Measurements from ENCODE around the gene LLGL1.
A peak's percentile ranks its signal among the peaks of the same experiment; 100 is the strongest.

Gene LLGL1

DNA sequence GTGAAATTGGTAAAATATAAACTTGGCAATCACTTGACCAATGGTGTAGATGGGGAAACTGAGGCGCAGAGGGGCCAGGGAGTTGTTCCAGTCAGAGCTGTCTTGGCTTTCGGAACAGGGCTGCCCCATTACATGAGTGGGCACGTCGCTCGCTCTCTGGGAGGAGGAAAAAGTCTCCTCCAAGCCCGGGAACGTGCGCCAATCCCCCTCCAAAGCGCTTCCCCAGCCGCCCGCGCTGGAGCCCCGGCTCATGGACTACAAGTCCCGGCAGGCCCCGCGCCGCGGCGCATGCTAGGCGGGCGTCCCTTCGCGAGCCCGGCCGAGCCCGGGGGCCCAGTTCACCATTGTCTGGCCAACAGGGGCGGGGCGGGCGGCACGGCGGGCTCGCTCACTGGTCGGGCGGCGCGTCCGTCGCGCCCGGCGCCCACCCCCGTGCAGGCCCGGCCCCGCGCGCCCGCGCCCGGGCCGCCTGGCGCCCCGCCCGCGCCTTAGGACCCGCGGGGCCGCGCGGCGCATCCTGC is at the start of gene LLGL1:
LLGL1 (plus strand) TSS at position 515 of the 521 bp plus-strand sequence. CDS start 48 bp downstream, outside the sequence.
- peak within 1 kb of the TSS; percentile 54 to 61 for H3K9ac ChIP-seq (ENCODE audit: low read depth in 1 of 2, low read length in 2 of 2)
- peaks cover 8 to 15% of the 10 kb centered on the region in 2 donors for H3K4me1 ChIP-seq (ENCODE audit: control insufficient read depth in 1 of 2, insufficient read depth in 2 of 2, low read length in 2 of 2)
- H3K27ac ChIP-seq (ENCODE audit: low read depth, low read length) = no peak within 1 kb of the TSS
- H3K36me3 ChIP-seq (ENCODE audit: control insufficient read depth in 1 of 2, insufficient read depth in 2 of 2, low read length in 2 of 2) = no peaks in the 10 kb centered on the region
- H3K27me3 ChIP-seq (ENCODE audit: control insufficient read depth in 1 of 2, insufficient read depth in 2 of 2, low read length in 2 of 2) = no peaks in the 10 kb centered on the region
- H3K4me3 ChIP-seq (ENCODE audit: low read depth in 1 of 2, low read length in 2 of 2) = peak within 1 kb of the TSS; percentile 86
- no peaks in the 10 kb centered on the region for H3K9me3 ChIP-seq (ENCODE audit: control insufficient read depth in 1 of 2, low read length in 2 of 2)

GRCh38 chr17:18176176-18176575 is 49.3 kb upstream of the LLGL1 start:
- Histone ChIP-seq H3K9me3 (ENCODE audit: control insufficient read depth in 1 of 2, low read length in 2 of 2) (no peaks in the 10 kb centered on the region), H3K27me3 (ENCODE audit: control insufficient read depth in 1 of 2, insufficient read depth in 2 of 2, low read length in 2 of 2) (no peaks in the 10 kb centered on the region), H3K4me3 (ENCODE audit: low read depth in 1 of 2, low read length in 2 of 2) (no peak overlapping the region), H3K27ac (ENCODE audit: low read depth, low read length) (no peak overlapping the region), H3K4me1 (ENCODE audit: control insufficient read depth in 1 of 2, insufficient read depth in 2 of 2, low read length in 2 of 2) (peaks cover 0 to 7% of the 10 kb centered on the region in 2 donors), H3K9ac (ENCODE audit: low read depth in 1 of 2, low read length in 2 of 2) (no peak overlapping the region), H3K36me3 (ENCODE audit: control insufficient read depth in 1 of 2, insufficient read depth in 2 of 2, low read length in 2 of 2) (no peaks in the 10 kb centered on the region)

DNA sequence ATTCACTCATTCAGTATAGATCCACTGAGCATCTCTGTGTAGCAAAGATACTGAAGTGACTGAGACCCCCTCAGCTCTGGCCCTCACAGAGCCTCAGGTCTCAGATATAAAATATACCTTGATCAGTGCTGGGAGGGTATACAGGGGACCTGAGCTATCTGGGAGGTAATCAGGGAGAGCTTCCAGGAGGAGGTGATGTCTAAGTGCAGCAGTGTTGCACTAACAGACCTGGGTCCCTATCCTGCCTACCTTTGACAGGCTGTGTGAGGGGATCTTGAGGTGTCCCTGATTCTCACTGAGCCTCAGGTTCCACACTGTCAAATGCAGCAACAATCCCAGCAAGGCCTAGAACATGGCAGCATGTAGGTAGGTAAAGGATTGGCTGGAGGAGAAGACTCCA is 48.3 kb upstream of the LLGL1 start:
- Histone ChIP-seq H3K36me3 (ENCODE audit: control insufficient read depth in 1 of 2, insufficient read depth in 2 of 2, low read length in 2 of 2) (no peaks in the 10 kb centered on the region), H3K9ac (ENCODE audit: low read depth in 1 of 2, low read length in 2 of 2) (no peak overlapping the region), H3K27ac (ENCODE audit: low read depth, low read length) (no peak overlapping the region), H3K4me1 (ENCODE audit: control insufficient read depth in 1 of 2, insufficient read depth in 2 of 2, low read length in 2 of 2) (peaks cover 7 to 12% of the 10 kb centered on the region in 2 donors), H3K9me3 (ENCODE audit: control insufficient read depth in 1 of 2, low read length in 2 of 2) (no peaks in the 10 kb centered on the region), H3K4me3 (ENCODE audit: low read depth in 1 of 2, low read length in 2 of 2) (no peak overlapping the region), H3K27me3 (ENCODE audit: control insufficient read depth in 1 of 2, insufficient read depth in 2 of 2, low read length in 2 of 2) (no peaks in the 10 kb centered on the region)

DNA sequence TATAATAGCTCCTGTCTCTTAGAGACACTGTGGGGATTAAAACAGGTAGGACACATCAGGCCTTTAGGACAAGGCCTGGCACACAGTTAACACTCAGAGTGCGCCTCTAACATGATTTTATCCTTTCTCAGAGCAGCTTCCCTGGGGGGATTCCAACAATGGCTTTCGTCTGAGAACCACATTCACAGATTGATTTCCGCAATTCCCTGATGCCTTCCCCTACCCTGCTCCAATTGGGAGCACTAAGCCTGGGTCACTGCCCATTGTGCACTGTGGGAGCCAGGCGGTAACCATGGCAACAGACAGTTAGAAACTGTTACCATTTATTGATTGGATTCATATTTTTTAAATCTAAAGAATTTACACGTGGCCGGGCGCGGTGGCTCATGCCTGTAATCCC is 47.7 kb upstream of the LLGL1 start:
- Histone ChIP-seq H3K36me3 (ENCODE audit: control insufficient read depth in 1 of 2, insufficient read depth in 2 of 2, low read length in 2 of 2) (no peaks in the 10 kb centered on the region), H3K9me3 (ENCODE audit: control insufficient read depth in 1 of 2, low read length in 2 of 2) (no peaks in the 10 kb centered on the region), H3K27me3 (ENCODE audit: control insufficient read depth in 1 of 2, insufficient read depth in 2 of 2, low read length in 2 of 2) (no peaks in the 10 kb centered on the region), H3K27ac (ENCODE audit: low read depth, low read length) (no peak overlapping the region), H3K4me1 (ENCODE audit: control insufficient read depth in 1 of 2, insufficient read depth in 2 of 2, low read length in 2 of 2) (peaks cover 10 to 17% of the 10 kb centered on the region in 2 donors), H3K9ac (ENCODE audit: low read depth in 1 of 2, low read length in 2 of 2) (no peak overlapping the region), H3K4me3 (ENCODE audit: low read depth in 1 of 2, low read length in 2 of 2) (no peak overlapping the region)

DNA sequence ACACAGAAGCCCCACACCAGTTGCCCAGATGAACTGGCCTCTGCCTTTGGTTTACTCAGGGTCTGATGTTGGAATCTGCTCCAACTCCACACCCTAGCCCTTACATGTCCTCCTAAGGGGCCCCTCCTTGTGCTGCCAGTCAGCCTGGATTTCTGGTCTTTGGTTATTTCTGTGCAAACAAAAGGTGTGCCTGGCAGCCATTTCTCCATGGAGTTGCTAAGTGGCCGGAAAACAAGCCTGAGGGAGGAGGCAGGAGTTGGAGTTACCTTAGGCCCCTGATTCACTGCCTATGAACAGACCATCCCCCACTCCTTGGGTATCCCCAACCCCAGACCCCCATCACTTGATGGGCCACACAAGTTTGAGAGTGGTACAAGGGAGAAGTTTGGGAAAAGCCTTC is 46.2 kb upstream of the LLGL1 start:
- no peak overlapping the region for H3K27ac ChIP-seq (ENCODE audit: low read depth, low read length)
- no peak overlapping the region for H3K9ac ChIP-seq (ENCODE audit: low read depth in 1 of 2, low read length in 2 of 2)

GRCh38 chr17:18179804-18180203 is 45.6 kb upstream of the LLGL1 start:
- Histone ChIP-seq H3K9ac (ENCODE audit: low read depth in 1 of 2, low read length in 2 of 2) (no peak overlapping the region), H3K36me3 (ENCODE audit: control insufficient read depth in 1 of 2, insufficient read depth in 2 of 2, low read length in 2 of 2) (no peaks in the 10 kb centered on the region), H3K27me3 (ENCODE audit: control insufficient read depth in 1 of 2, insufficient read depth in 2 of 2, low read length in 2 of 2) (no peaks in the 10 kb centered on the region), H3K4me1 (ENCODE audit: control insufficient read depth in 1 of 2, insufficient read depth in 2 of 2, low read length in 2 of 2) (peaks cover 10 to 14% of the 10 kb centered on the region in 2 donors), H3K27ac (ENCODE audit: low read depth, low read length) (no peak overlapping the region), H3K9me3 (ENCODE audit: control insufficient read depth in 1 of 2, low read length in 2 of 2) (no peaks in the 10 kb centered on the region), H3K4me3 (ENCODE audit: low read depth in 1 of 2, low read length in 2 of 2) (no peak overlapping the region)

More for the DNA sequence above, 46.2 kb upstream of the LLGL1 start:
- Histone ChIP-seq H3K9me3 (ENCODE audit: control insufficient read depth in 1 of 2, low read length in 2 of 2) (no peaks in the 10 kb centered on the region), H3K4me3 (ENCODE audit: low read depth in 1 of 2, low read length in 2 of 2) (no peak overlapping the region), H3K36me3 (ENCODE audit: control insufficient read depth in 1 of 2, insufficient read depth in 2 of 2, low read length in 2 of 2) (no peaks in the 10 kb centered on the region), H3K27me3 (ENCODE audit: control insufficient read depth in 1 of 2, insufficient read depth in 2 of 2, low read length in 2 of 2) (no peaks in the 10 kb centered on the region), H3K4me1 (ENCODE audit: control insufficient read depth in 1 of 2, insufficient read depth in 2 of 2, low read length in 2 of 2) (peaks cover 10 to 15% of the 10 kb centered on the region in 2 donors)

DNA sequence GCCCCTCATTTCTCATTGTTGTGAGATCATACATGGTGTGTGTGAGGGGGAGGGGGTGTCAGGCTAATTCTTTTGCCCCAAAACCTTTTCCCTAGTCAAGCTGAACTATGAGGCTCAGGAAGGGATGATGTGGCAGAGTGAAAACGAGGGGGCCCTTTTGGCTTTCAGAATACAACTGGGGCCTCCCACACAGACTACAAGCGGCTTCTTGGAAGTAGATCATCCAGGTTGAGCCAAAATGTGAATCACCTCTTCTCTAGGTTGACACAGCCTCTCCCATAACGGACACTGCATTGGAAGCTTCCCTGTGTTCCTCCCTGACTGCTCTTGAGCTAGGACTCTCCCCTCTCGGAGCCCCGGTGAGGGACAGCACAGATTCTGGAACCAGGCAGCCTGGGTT is 44.1 kb upstream of the LLGL1 start:
- Histone ChIP-seq H3K27ac (ENCODE audit: low read depth, low read length) (no peak overlapping the region), H3K4me1 (ENCODE audit: control insufficient read depth in 1 of 2, insufficient read depth in 2 of 2, low read length in 2 of 2) (peaks cover 21 to 29% of the 10 kb centered on the region in 2 donors), H3K36me3 (ENCODE audit: control insufficient read depth in 1 of 2, insufficient read depth in 2 of 2, low read length in 2 of 2) (no peaks in the 10 kb centered on the region), H3K9ac (ENCODE audit: low read depth in 1 of 2, low read length in 2 of 2) (no peak overlapping the region), H3K9me3 (ENCODE audit: control insufficient read depth in 1 of 2, low read length in 2 of 2) (no peaks in the 10 kb centered on the region), H3K4me3 (ENCODE audit: low read depth in 1 of 2, low read length in 2 of 2) (no peak overlapping the region), H3K27me3 (ENCODE audit: control insufficient read depth in 1 of 2, insufficient read depth in 2 of 2, low read length in 2 of 2) (no peaks in the 10 kb centered on the region)

- Histone ChIP-seq H3K9me3 (ENCODE audit: control insufficient read depth in 1 of 2, low read length in 2 of 2) (no peaks in the 10 kb centered on the region), H3K27ac (ENCODE audit: low read depth, low read length) (peak overlapping the region; percentile 99), H3K4me3 (ENCODE audit: low read depth in 1 of 2, low read length in 2 of 2) (peak overlapping the region; percentile 78 to 96), H3K27me3 (ENCODE audit: control insufficient read depth in 1 of 2, insufficient read depth in 2 of 2, low read length in 2 of 2) (no peaks in the 10 kb centered on the region), H3K36me3 (ENCODE audit: control insufficient read depth in 1 of 2, insufficient read depth in 2 of 2, low read length in 2 of 2) (peaks cover 0 to 4% of the 10 kb centered on the region in 2 donors), H3K4me1 (ENCODE audit: control insufficient read depth in 1 of 2, insufficient read depth in 2 of 2, low read length in 2 of 2) (peaks cover 31 to 38% of the 10 kb centered on the region in 2 donors), H3K9ac (ENCODE audit: low read depth in 1 of 2, low read length in 2 of 2) (peak overlapping the region; percentile 81 to 90)
Measured at GRCh38 chr17:18182110-18182977, 43.1 kb upstream of the LLGL1 start.

GRCh38 chr17:18182978-18183333 is 42.5 kb upstream of the LLGL1 start:
- no peaks in the 10 kb centered on the region for H3K27me3 ChIP-seq (ENCODE audit: control insufficient read depth in 1 of 2, insufficient read depth in 2 of 2, low read length in 2 of 2)
- peak overlapping the region; percentile 78 to 96 for H3K4me3 ChIP-seq (ENCODE audit: low read depth in 1 of 2, low read length in 2 of 2)
- peak overlapping the region; percentile 99 for H3K27ac ChIP-seq (ENCODE audit: low read depth, low read length)
- H3K4me1 ChIP-seq (ENCODE audit: control insufficient read depth in 1 of 2, insufficient read depth in 2 of 2, low read length in 2 of 2) = peaks cover 37 to 44% of the 10 kb centered on the region in 2 donors
- H3K9ac ChIP-seq (ENCODE audit: low read depth in 1 of 2, low read length in 2 of 2) = peak overlapping the region; percentile 81 to 90
- H3K9me3 ChIP-seq (ENCODE audit: control insufficient read depth in 1 of 2, low read length in 2 of 2) = no peaks in the 10 kb centered on the region
- peaks cover 0 to 4% of the 10 kb centered on the region in 2 donors for H3K36me3 ChIP-seq (ENCODE audit: control insufficient read depth in 1 of 2, insufficient read depth in 2 of 2, low read length in 2 of 2)

DNA sequence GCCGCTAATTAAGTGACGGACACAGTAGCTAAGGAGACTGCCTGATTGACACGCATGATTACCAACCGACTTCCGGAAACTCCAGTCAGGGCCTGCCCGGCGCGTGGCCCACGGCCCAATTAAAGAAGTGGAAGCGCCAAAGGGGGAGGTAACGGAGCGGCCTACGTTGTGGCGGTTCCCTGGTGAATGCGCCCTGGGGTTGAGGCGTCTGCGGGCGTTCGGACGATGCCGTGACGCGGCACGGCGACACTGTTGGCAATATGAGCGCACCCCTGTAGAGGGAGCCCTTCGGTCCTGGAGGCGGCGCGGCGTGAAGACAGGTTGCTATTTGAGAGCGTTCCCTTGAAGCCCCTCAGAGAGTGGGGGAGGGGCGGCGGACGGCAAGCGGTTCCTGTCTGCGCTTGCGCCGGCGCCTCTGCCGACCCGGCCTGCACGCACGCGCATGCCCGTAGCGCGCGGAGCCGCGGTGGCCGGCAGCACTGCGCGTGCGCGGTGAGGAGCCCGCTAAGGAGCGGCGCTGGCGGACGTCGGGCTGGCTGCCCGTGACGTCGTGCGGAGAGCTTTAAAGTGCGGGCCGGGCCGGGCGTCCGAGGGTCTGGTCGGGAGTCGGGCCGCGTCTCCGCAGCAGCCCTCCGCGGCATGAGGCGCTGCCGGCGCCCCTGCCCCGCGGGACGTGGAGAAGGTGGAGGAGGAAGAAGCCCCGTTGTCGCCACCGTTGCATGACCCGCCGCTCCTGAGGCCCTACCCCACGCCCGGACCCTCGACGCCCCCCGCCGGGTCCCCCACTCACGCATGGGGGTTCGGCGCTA is 41.9 kb upstream of the LLGL1 start, which contains the start of gene ALKBH5:
ALKBH5 (plus strand) TSS at position 495 of the 809 bp plus-strand sequence. CDS start 416 bp downstream, outside the sequence.
- Histone ChIP-seq H3K4me1 (ENCODE audit: control insufficient read depth in 1 of 2, insufficient read depth in 2 of 2, low read length in 2 of 2) (peaks cover 43 to 50% of the 10 kb centered on the region in 2 donors), H3K9ac (ENCODE audit: low read depth in 1 of 2, low read length in 2 of 2) (peak within 1 kb of the TSS; percentile 90 to 93), H3K36me3 (ENCODE audit: control insufficient read depth in 1 of 2, insufficient read depth in 2 of 2, low read length in 2 of 2) (peaks cover 0 to 4% of the 10 kb centered on the region in 2 donors), H3K27me3 (ENCODE audit: control insufficient read depth in 1 of 2, insufficient read depth in 2 of 2, low read length in 2 of 2) (no peaks in the 10 kb centered on the region), H3K9me3 (ENCODE audit: control insufficient read depth in 1 of 2, low read length in 2 of 2) (no peaks in the 10 kb centered on the region), H3K4me3 (ENCODE audit: low read depth in 1 of 2, low read length in 2 of 2) (peak within 1 kb of the TSS; percentile 78 to 96), H3K27ac (ENCODE audit: low read depth, low read length) (peak within 1 kb of the TSS; percentile 99)
